MM.1S (cell line): Measurements from ENCODE around the gene TIGD2.

Experiments
- DNase-seq: peaks from one replicate; pipeline ENCODE4 v3.0.0-alpha.2; 2015
- H2AFZ ChIP-seq: fragments of 300-600 bp; sonication (generic); 2 replicates; pipeline ENCODE4 v1.6.0; 2016; ENCODE audit warnings: antibody characterized with exemption, low read length
- H3F3A ChIP-seq: fragments of 300-600 bp; sonication (generic); 2 replicates; pipeline ENCODE4 v1.6.1; 2016; ENCODE audit warnings: mild to moderate bottlenecking, antibody characterized with exemption, low read length, moderate library complexity, mixed read lengths; ENCODE audit not compliant: insufficient read depth
- H3K27ac ChIP-seq: fragments of 300-600 bp; sonication (generic); 2 replicates; pipeline ENCODE4 v1.5.1; 2016; ENCODE audit warnings: mild to moderate bottlenecking, low read length
- H3K27me3 ChIP-seq: fragments of 300-600 bp; sonication (generic); replicated peaks from 2 replicates; pipeline ENCODE4 v1.6.0; 2016; ENCODE audit warnings: low read length; ENCODE audit not compliant: insufficient read depth
- H3K36me3 ChIP-seq: fragments of 300-600 bp; sonication (generic); replicated peaks from 2 replicates; pipeline ENCODE4 v1.6.1; 2016; ENCODE audit warnings: mild to moderate bottlenecking, low read length, mixed read lengths; ENCODE audit not compliant: insufficient read depth
- H3K4me1 ChIP-seq: fragments of 300-600 bp; sonication (generic); 2 replicates; pipeline ENCODE4 v1.6.1; 2016; ENCODE audit warnings: low read length, mixed read lengths
- H3K4me2 ChIP-seq: fragments of 300-600 bp; sonication (generic); 2 replicates; pipeline ENCODE4 v1.6.0; 2016; ENCODE audit warnings: low read depth, low read length
- H3K4me3 ChIP-seq: fragments of 300-600 bp; sonication (generic); 2 replicates; pipeline ENCODE4 v1.5.1; 2016; ENCODE audit warnings: low read length, mixed read lengths
- H3K79me2 ChIP-seq: fragments of 300-600 bp; sonication (generic); 2 replicates; pipeline ENCODE4 v1.6.1; 2016; ENCODE audit warnings: mixed run types, low read length, mixed read lengths
- H3K9ac ChIP-seq: fragments of 300-600 bp; sonication (generic); 2 replicates; pipeline ENCODE4 v1.6.1; 2016; ENCODE audit warnings: low read length, mixed read lengths
- H3K9me2 ChIP-seq: fragments of 300-600 bp; sonication (generic); replicated peaks from 2 replicates; pipeline ENCODE4 v1.6.1; 2016; ENCODE audit warnings: mild to moderate bottlenecking, low read length, mixed read lengths; ENCODE audit not compliant: insufficient read depth
- H3K9me3 ChIP-seq: fragments of 300-600 bp; sonication (generic); replicated peaks from 2 replicates; pipeline ENCODE4 v1.6.1; 2016; ENCODE audit warnings: mild to moderate bottlenecking, low read length, mixed read lengths; ENCODE audit not compliant: insufficient read depth
- H4K20me1 ChIP-seq: fragments of 300-600 bp; sonication (generic); 2 replicates; pipeline ENCODE4 v1.6.1; 2016; ENCODE audit warnings: mild to moderate bottlenecking, low read length, moderate library complexity, mixed read lengths; ENCODE audit not compliant: insufficient read depth
- EZH2 ChIP-seq: fragments of 300-600 bp; sonication (generic); optimal IDR thresholded peaks from 2 replicates; pipeline ENCODE3; 2017; ENCODE audit warnings: low read depth, mild to moderate bottlenecking, antibody characterized with exemption, low read length, mixed read lengths
- EZH2phosphoT487 ChIP-seq: fragments of 300-600 bp; sonication (generic); IDR thresholded peaks from 2 replicates; pipeline ENCODE4 v1.6.1; 2018; ENCODE audit warnings: antibody characterized with exemption, low read length
- TF ChIP-seq, protein P1 (sequence below): fragments of 300-600 bp; sonication (generic); IDR thresholded peaks from 2 replicates; pipeline ENCODE4 v1.5.1; 2016; ENCODE audit warnings: antibody characterized with exemption, low read length, mixed read lengths

The TIGD2 gene

DNA sequence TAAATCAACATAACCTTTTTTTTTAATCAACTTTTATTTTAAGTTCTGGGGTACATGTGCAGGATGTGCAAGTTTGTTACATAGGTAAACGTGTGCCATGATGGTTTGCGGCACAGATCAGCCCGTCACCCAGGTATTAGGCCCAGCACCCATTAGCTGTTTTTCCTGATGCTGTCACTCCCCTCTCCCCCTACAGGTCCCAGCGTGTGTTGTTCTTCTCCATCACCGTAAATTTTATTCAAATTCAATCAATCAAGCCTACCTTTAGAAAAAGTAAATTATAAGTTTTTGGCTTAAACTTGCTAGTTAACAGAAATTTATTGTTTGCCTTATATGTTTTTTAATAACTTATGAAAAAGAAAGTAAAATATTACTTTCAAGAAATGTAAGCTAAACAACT, 25.9 kb downstream of the TIGD2 start:
- Histone ChIP-seq H3K27me3 (no peaks in the 10 kb centered on the region), H3K36me3 (no peaks in the 10 kb centered on the region), H3K9me2 (no peaks in the 10 kb centered on the region), H3K4me1 (peaks cover 4% of the 10 kb centered on the region), H4K20me1 (no peaks in the 10 kb centered on the region), H3K79me2 (no peaks in the 10 kb centered on the region), H3K9ac (no peak overlapping the region), H3K27ac (no peak overlapping the region), H3K4me2 (no peak overlapping the region), H3F3A (no peaks in the 10 kb centered on the region), H3K9me3 (no peaks in the 10 kb centered on the region), H2AFZ (no peak overlapping the region), H3K4me3 (no peak overlapping the region)
- no peak for DNase-seq
- TF ChIP-seq EZH2 (no peak), EZH2phosphoT487 (no peak)
- TF ChIP-seq, protein P1, sequence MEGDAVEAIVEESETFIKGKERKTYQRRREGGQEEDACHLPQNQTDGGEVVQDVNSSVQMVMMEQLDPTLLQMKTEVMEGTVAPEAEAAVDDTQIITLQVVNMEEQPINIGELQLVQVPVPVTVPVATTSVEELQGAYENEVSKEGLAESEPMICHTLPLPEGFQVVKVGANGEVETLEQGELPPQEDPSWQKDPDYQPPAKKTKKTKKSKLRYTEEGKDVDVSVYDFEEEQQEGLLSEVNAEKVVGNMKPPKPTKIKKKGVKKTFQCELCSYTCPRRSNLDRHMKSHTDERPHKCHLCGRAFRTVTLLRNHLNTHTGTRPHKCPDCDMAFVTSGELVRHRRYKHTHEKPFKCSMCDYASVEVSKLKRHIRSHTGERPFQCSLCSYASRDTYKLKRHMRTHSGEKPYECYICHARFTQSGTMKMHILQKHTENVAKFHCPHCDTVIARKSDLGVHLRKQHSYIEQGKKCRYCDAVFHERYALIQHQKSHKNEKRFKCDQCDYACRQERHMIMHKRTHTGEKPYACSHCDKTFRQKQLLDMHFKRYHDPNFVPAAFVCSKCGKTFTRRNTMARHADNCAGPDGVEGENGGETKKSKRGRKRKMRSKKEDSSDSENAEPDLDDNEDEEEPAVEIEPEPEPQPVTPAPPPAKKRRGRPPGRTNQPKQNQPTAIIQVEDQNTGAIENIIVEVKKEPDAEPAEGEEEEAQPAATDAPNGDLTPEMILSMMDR: no peak

DNA sequence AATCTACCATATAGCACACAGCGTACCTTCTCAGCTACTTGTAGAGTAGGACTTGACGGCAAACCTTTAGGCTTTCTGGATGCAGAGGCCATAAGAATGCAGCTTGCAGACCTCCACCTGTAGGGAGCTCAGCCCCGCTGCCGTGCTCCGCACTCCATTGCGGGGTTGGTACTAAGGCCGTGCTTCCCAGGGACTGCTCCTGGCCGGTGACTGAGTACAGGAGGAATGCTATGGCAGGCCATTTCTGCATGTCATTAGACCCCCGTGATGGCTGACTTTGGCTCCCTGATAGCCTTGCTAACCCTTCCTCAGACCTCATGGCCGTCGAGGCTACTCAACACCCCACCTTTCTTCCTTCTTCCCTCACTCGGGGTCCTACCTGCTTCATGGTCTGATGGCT, 26.4 kb downstream of the TIGD2 start:
- Histone ChIP-seq H3F3A (no peaks in the 10 kb centered on the region), H3K79me2 (no peaks in the 10 kb centered on the region), H3K9ac (no peak overlapping the region), H3K4me2 (no peak overlapping the region), H3K27me3 (no peaks in the 10 kb centered on the region), H3K4me1 (peaks cover 8% of the 10 kb centered on the region), H3K36me3 (no peaks in the 10 kb centered on the region), H2AFZ (no peak overlapping the region), H3K27ac (no peak overlapping the region), H4K20me1 (no peaks in the 10 kb centered on the region), H3K4me3 (no peak overlapping the region), H3K9me2 (no peaks in the 10 kb centered on the region), H3K9me3 (no peaks in the 10 kb centered on the region)
- DNase-seq: no peak
- TF ChIP-seq EZH2 (no peak), EZH2phosphoT487 (no peak)
- TF ChIP-seq, protein P1: no peak

DNA sequence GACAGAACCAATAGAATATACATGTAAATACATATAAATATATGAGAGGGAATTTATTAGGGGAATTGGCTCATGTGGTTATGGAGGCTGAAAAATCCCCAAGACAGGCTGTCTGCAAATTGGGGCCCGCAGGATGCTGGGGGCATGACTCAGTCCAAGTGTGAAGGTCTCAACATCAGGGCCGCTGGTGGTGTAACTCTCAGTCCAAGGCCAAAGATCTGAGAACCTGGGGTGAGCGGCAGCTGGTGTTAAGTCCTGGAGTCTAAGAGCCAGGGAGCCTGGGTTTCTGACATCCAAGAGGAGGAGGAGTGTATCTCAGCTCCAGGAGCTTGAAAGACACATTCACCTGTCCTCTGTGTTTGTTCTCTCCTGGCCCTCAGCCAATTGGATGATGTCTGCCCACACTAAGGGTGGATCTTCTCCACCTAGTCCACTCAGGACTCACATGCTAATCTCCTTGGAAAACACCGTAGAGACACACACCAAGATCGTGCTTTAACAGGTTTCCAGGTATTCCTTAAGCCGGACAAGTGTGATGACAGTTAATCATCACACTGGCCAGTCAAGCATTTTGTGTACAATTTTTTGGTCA, 28.9 kb downstream of the TIGD2 start:
- Histone ChIP-seq H4K20me1 (no peaks in the 10 kb centered on the region), H2AFZ (no peak overlapping the region), H3K9me3 (no peaks in the 10 kb centered on the region), H3K9ac (no peak overlapping the region), H3K27ac (no peak overlapping the region), H3K4me2 (no peak overlapping the region), H3K4me1 (peaks cover 19% of the 10 kb centered on the region), H3K9me2 (no peaks in the 10 kb centered on the region), H3K4me3 (no peak overlapping the region), H3F3A (0 out of 2 replicates have a peak, but pooled peaks cover 8% of the 10 kb centered on the region), H3K27me3 (no peaks in the 10 kb centered on the region), H3K79me2 (no peaks in the 10 kb centered on the region), H3K36me3 (no peaks in the 10 kb centered on the region)
- TF ChIP-seq EZH2phosphoT487: no peak
- DNase-seq: no peak
